Stimulated activated CD4-positive, alpha-beta T cell treated with anti-CD3 and anti-CD28 coated beads, TNF-alpha, amount 100 ng/mL, for 24 hours (primary cell): ENCODE measurements around the gene IGLON5.

Experiments
- DNase-seq, 3 experiments: peaks; one replicate each; pipeline ENCODE4 v3.0.0-alpha.2; 2020; ENCODE audit warnings: low read depth in 3 of 3

The IGLON5 gene

GRCh38 chr19:51338563-51339312 is 27.3 kb downstream of the IGLON5 start:
- DNase-seq: peak; percentile 75 to 89 (median 75)

GRCh38 chr19:51339313-51339686 is 27.9 kb downstream of the IGLON5 start:
- no peak for DNase-seq

- DNase-seq: peak; percentile 86 to 98 (median 91)
Observed at GRCh38 chr19:51339687-51340656, 28.5 kb downstream of the IGLON5 start.

GRCh38 chr19:51341066-51341465 is 29.6 kb downstream of the IGLON5 start:
- no peak for DNase-seq

- no peak for DNase-seq
Observed at GRCh38 chr19:51341976-51342580, 30.6 kb downstream of the IGLON5 start, which contains the start of gene VSIG10L. Gene VSIG10L (minus strand): TSS chr19:51342139. CDS start chr19:51342124, 15 bp downstream.

- DNase-seq: no peak
Observed at GRCh38 chr19:51342631-51343569, 31.5 kb downstream of the IGLON5 start.

- no peak for DNase-seq
Observed at GRCh38 chr19:51345076-51345620, 33.7 kb downstream of the IGLON5 start.

GRCh38 chr19:51346742-51347141 is 35.3 kb downstream of the IGLON5 start:
- DNase-seq: no peak

- no peak for DNase-seq
Observed at GRCh38 chr19:51347209-51347928, 35.9 kb downstream of the IGLON5 start.

- no peak for DNase-seq
Observed at GRCh38 chr19:51351266-51351990, 40.0 kb downstream of the IGLON5 start.

GRCh38 chr19:51352783-51353360 is 41.4 kb downstream of the IGLON5 start:
- DNase-seq: no peak

GRCh38 chr19:51354103-51354741 is 42.8 kb downstream of the IGLON5 start:
- DNase-seq: no peak

- DNase-seq: no peak
Observed at GRCh38 chr19:51354742-51355148, 43.3 kb downstream of the IGLON5 start.

GRCh38 chr19:51356159-51356801 is 44.8 kb downstream of the IGLON5 start:
- DNase-seq: no peak

GRCh38 chr19:51357952-51358351 is 46.5 kb downstream of the IGLON5 start:
- DNase-seq: no peak

- no peak for DNase-seq
Observed at GRCh38 chr19:51359294-51359693, 47.9 kb downstream of the IGLON5 start.

GRCh38 chr19:51361239-51361638 is 49.8 kb downstream of the IGLON5 start:
- no peak for DNase-seq
